ENCODE data around the gene GCN1. TPM values are rescaled to one million over a fixed set of nuclear protein-coding genes. Genes with fewer than 3 reads are reported as not detected.
"Not testable (repeated sequence)": the region's sequence is repeated elsewhere in the genome, so short reads cannot be mapped to it uniquely, and the experiment has no call there.

The GCN1 gene
- total RNA-seq, 1 donor from 2014 or later: 92.3 TPM

GRCh38 chr12:120200364-120200800 is 5.9 kb upstream of the GCN1 start:
- DNase-seq (ENCODE audit: low spot score): no peak
- TF ChIP-seq, protein P1, sequence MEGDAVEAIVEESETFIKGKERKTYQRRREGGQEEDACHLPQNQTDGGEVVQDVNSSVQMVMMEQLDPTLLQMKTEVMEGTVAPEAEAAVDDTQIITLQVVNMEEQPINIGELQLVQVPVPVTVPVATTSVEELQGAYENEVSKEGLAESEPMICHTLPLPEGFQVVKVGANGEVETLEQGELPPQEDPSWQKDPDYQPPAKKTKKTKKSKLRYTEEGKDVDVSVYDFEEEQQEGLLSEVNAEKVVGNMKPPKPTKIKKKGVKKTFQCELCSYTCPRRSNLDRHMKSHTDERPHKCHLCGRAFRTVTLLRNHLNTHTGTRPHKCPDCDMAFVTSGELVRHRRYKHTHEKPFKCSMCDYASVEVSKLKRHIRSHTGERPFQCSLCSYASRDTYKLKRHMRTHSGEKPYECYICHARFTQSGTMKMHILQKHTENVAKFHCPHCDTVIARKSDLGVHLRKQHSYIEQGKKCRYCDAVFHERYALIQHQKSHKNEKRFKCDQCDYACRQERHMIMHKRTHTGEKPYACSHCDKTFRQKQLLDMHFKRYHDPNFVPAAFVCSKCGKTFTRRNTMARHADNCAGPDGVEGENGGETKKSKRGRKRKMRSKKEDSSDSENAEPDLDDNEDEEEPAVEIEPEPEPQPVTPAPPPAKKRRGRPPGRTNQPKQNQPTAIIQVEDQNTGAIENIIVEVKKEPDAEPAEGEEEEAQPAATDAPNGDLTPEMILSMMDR (IDR thresholded peaks at IDR 0.05): no peak
- Mint-ChIP-seq H3K9me3 (ENCODE audit: low read depth) (no peaks in the 10 kb centered on the region), H3K4me1 (ENCODE audit: low read depth) (peaks cover 50% of the 10 kb centered on the region), H3K27me3 (ENCODE audit: low read depth) (no peaks in the 10 kb centered on the region), H3K4me3 (ENCODE audit: unreplicated experiment) (peak overlapping the region; percentile 97), H3K36me3 (ENCODE audit: low read depth) (peaks cover 26% of the 10 kb centered on the region), H3K27ac (ENCODE audit: unreplicated experiment) (peak overlapping the region; percentile 99)

- no peaks in the 10 kb centered on the region for H3K27me3 Mint-ChIP-seq (ENCODE audit: low read depth)
- DNase-seq (ENCODE audit: low spot score): no peak
- TF ChIP-seq, protein P1 (IDR thresholded peaks at IDR 0.05): no peak
- peak overlapping the region; percentile 99 for H3K27ac Mint-ChIP-seq (ENCODE audit: unreplicated experiment)
- H3K4me1 Mint-ChIP-seq (ENCODE audit: low read depth): peaks cover 56% of the 10 kb centered on the region
- no peaks in the 10 kb centered on the region for H3K9me3 Mint-ChIP-seq (ENCODE audit: low read depth)
- peaks cover 26% of the 10 kb centered on the region for H3K36me3 Mint-ChIP-seq (ENCODE audit: low read depth)
- H3K4me3 Mint-ChIP-seq (ENCODE audit: unreplicated experiment): peak overlapping the region; percentile 97
Measured at GRCh38 chr12:120199595-120200306, 5.2 kb upstream of the GCN1 start.

DNA sequence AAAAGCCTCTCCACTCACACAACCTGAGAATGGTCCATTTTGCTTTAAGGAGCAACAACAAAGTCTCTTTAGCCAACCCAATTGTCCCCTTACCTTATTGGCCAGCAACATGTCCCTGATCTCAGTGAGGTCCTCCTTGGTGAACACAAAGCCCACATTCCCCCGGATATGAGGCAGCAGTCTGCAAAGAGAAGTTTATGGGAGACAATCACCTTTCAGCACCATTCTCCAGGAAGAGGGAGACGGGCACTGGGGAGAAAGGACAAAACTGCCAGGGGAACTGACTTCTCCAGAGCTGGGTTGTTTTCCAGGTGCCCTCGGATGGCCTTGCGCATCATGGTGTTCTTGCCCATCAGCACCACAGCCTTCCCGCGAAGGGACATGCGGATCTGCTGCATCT is 4.5 kb upstream of the GCN1 start:
- H3K36me3 Mint-ChIP-seq (ENCODE audit: low read depth): peaks cover 26% of the 10 kb centered on the region
- DNase-seq (ENCODE audit: low spot score): no peak
- no peaks in the 10 kb centered on the region for H3K27me3 Mint-ChIP-seq (ENCODE audit: low read depth)
- H3K9me3 Mint-ChIP-seq (ENCODE audit: low read depth): no peaks in the 10 kb centered on the region
- H3K4me3 Mint-ChIP-seq (ENCODE audit: unreplicated experiment): peak overlapping the region; percentile 97
- peak overlapping the region; percentile 99 for H3K27ac Mint-ChIP-seq (ENCODE audit: unreplicated experiment)
- peaks cover 54% of the 10 kb centered on the region for H3K4me1 Mint-ChIP-seq (ENCODE audit: low read depth)
- TF ChIP-seq, protein P1 (IDR thresholded peaks at IDR 0.05): no peak

DNA sequence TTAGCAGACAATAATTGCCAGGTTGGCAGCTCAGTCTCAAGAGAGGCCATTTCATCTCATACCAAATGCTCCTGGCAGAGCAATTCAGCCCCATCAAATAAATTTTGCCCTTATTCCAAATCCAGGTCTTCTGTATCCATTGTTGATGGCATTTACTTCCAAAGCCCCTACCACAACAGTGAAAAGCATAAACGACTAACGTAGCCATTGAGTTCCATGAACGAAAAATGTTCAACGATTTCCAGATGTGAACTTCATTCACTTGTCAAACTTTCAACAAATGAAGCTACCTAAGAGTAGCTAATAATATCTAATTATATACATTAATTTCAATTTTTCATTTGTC is 3.0 kb upstream of the GCN1 start:
- Mint-ChIP-seq H3K4me1 (ENCODE audit: low read depth) (peaks cover 61% of the 10 kb centered on the region), H3K36me3 (ENCODE audit: low read depth) (peaks cover 26% of the 10 kb centered on the region), H3K27me3 (ENCODE audit: low read depth) (no peaks in the 10 kb centered on the region), H3K27ac (ENCODE audit: unreplicated experiment) (peak overlapping the region; percentile 74), H3K9me3 (ENCODE audit: low read depth) (no peaks in the 10 kb centered on the region), H3K4me3 (ENCODE audit: unreplicated experiment) (no peak overlapping the region)
- TF ChIP-seq, protein P1 (IDR thresholded peaks at IDR 0.05): no peak
- no peak for DNase-seq (ENCODE audit: low spot score)

- peaks cover 26% of the 10 kb centered on the region for H3K36me3 Mint-ChIP-seq (ENCODE audit: low read depth)
- not testable (repeated sequence) for H3K4me3 Mint-ChIP-seq (ENCODE audit: unreplicated experiment); H3K27me3 Mint-ChIP-seq (ENCODE audit: low read depth); H3K9me3 Mint-ChIP-seq (ENCODE audit: low read depth); DNase-seq (ENCODE audit: low spot score)
- H3K4me1 Mint-ChIP-seq (ENCODE audit: low read depth): peaks cover 62% of the 10 kb centered on the region
- H3K27ac Mint-ChIP-seq (ENCODE audit: unreplicated experiment): peak overlapping the region; percentile 74
Measured at GRCh38 chr12:120196817-120197541, 2.5 kb upstream of the GCN1 start.
